HEK293T (cell line): Measurements from ENCODE around the gene RAP2B.

Experiments used
- BHLHE40 ChIP-seq: fragments of 450-650 bp; IDR thresholded peaks from 2 replicates; pipeline ENCODE4 v1.6.1; 2016; ENCODE audit warnings: mild to moderate bottlenecking, moderate library complexity, borderline replicate concordance
- ELF4 ChIP-seq: fragments of 450-650 bp; IDR thresholded peaks from 2 replicates; pipeline ENCODE4 v1.6.1; 2017; ENCODE audit warnings: antibody characterized with exemption
- FOXA1 ChIP-seq: fragments of 450-650 bp; IDR thresholded peaks from 2 replicates; pipeline ENCODE4 v1.6.1; 2016; ENCODE audit warnings: mild to moderate bottlenecking
- FOXM1 ChIP-seq: fragments of 450-650 bp; IDR thresholded peaks from 2 replicates; pipeline ENCODE4 v1.6.1; 2017; ENCODE audit warnings: mild to moderate bottlenecking, borderline replicate concordance
- NFRKB ChIP-seq: fragments of 450-650 bp; IDR thresholded peaks from 2 replicates; pipeline ENCODE4 v1.6.1; 2016; ENCODE audit warnings: mild to moderate bottlenecking, moderate library complexity
- TARDBP ChIP-seq: fragments of 450-650 bp; IDR thresholded peaks from 2 replicates; pipeline ENCODE4 v1.6.1; 2016
- ZNF384 ChIP-seq: fragments of 450-650 bp; IDR thresholded peaks from 2 replicates; pipeline ENCODE4 v1.6.1; 2016

- TF ChIP-seq ELF4 (no peak), BHLHE40 (no peak), NFRKB (no peak), FOXA1 (no peak), TARDBP (no peak), FOXM1 (no peak), ZNF384 (no peak)
These were observed 4.2 kb downstream of the RAP2B start for GRCh38 chr3:153166206-153166605.
